A549 (cell line): Measurements from ENCODE around the gene MYADM. TPM values are rescaled to one million over a fixed set of nuclear protein-coding genes. Genes with fewer than 3 reads are reported as not detected.
A peak's percentile ranks its signal among the peaks of the same experiment; 100 is the strongest.

Source experiments
- ATAC-seq, 2 experiments: fragments of 200-7000 bp in 1 of 2; fragments of >200 bp in 1 of 2; cut with Nextera tagmentation in 1 of 2; cut with Tn5 transposase in 1 of 2; 3 replicates each; pipeline versions ENCODE4 v1.8.0 to v1.9.1; 2018 to 2020; ENCODE audit warnings: mild to moderate bottlenecking in 1 of 2, moderate library complexity in 1 of 2
- CTCF ChIA-PET: fragments of 300-600 bp; sonication (Branson Sonifier 250); formaldehyde crosslinking; extraction: SDS; loops from one replicate; lab custom pipeline; 2021; ENCODE audit warnings: antibody characterized with exemption, inconsistent platforms; lab: Yijun Ruan, JAX
- POLR2A ChIA-PET: fragments of 350-600 bp; formaldehyde crosslinking; extraction: SDS; loops from one replicate; lab custom pipeline; 2021; ENCODE audit warnings: antibody characterized with exemption, inconsistent platforms; lab: Yijun Ruan, JAX
- DNase-seq, 2 experiments: peaks; one replicate each; pipeline versions ENCODE4 v3.0.0 to v3.0.0-alpha.2; 2011 to 2016; ENCODE audit warnings: low read depth in 1 of 2, low spot score in 1 of 2
- FAIRE-seq: peaks from 2 replicates; lab custom pipeline; 2011; peaks lifted over from hg19 to GRCh38; lab: Jason Lieb, UNC
- H3K27ac ChIP-seq, 2 experiments: fragments of >200 bp; sonication (Bioruptor Twin); formaldehyde crosslinking; 3 replicates each; pipeline ENCODE4 v1.5.1; 2016 to 2017
- H3K4me1 ChIP-seq: fragments of >200 bp; sonication (Bioruptor Twin); formaldehyde crosslinking; 3 replicates; pipeline ENCODE4 v1.6.1; 2016
- H3K4me2 ChIP-seq: fragments of >200 bp; sonication (Bioruptor Twin); formaldehyde crosslinking; 3 replicates; pipeline ENCODE4 v1.6.1; 2016
- H3K4me3 ChIP-seq: fragments of >200 bp; sonication (Bioruptor Twin); formaldehyde crosslinking; 3 replicates; pipeline ENCODE4 v1.5.1; 2016
- H3K9me3 ChIP-seq: fragments of >200 bp; sonication (Bioruptor Twin); formaldehyde crosslinking; 3 replicates; pipeline ENCODE4 v1.6.1; 2016
- ATOH8 ChIP-seq: fragments of 250-450 bp; sonication (Bioruptor Pico); IDR thresholded peaks from 2 replicates; pipeline ENCODE4 v1.5.0; 2020; ENCODE audit warnings: low read depth, mild to moderate bottlenecking, moderate library complexity
- BHLHE40 ChIP-seq: IDR thresholded peaks from 2 replicates; pipeline ENCODE4 v1.6.1; 2012; ENCODE audit warnings: low read depth, low read length, inconsistent platforms
- CHD2 ChIP-seq: fragments of 150-350 bp; IDR thresholded peaks from 2 replicates; pipeline ENCODE4 v1.6.1; 2014; ENCODE audit warnings: low read length; ENCODE audit not compliant: partially characterized antibody
- CHD4 ChIP-seq: fragments of 200-600 bp; sonication (generic); IDR thresholded peaks from 2 replicates; pipeline ENCODE4 v1.6.1; 2016; ENCODE audit warnings: antibody characterized with exemption, mild to moderate bottlenecking, borderline replicate concordance
- E2F6 ChIP-seq: IDR thresholded peaks from 2 replicates; pipeline ENCODE4 v1.6.1; 2012; ENCODE audit warnings: low read depth, borderline replicate concordance
- EHF ChIP-seq: fragments of 250-450 bp; sonication (Bioruptor Pico); IDR thresholded peaks from 2 replicates; pipeline ENCODE4 v1.5.0; 2020; ENCODE audit warnings: mild to moderate bottlenecking
- EHMT2 ChIP-seq: fragments of 200-600 bp; sonication (generic); IDR thresholded peaks from 2 replicates; pipeline ENCODE4 v1.6.1; 2016; ENCODE audit warnings: antibody characterized with exemption, low read depth, mild to moderate bottlenecking, moderate library complexity
- EP300 ChIP-seq, 2 experiments: fragments of >200 bp; sonication (Bioruptor Twin); formaldehyde crosslinking; IDR thresholded peaks; 2 replicates in 1 of 2; 3 replicates in 1 of 2; pipeline ENCODE4 v1.6.1; 2016 to 2017
- ESRRA ChIP-seq: fragments of 150-350 bp; IDR thresholded peaks from 2 replicates; pipeline ENCODE4 v1.6.1; 2014; ENCODE audit warnings: mild to moderate bottlenecking, low read length, borderline replicate concordance
- HDAC2 ChIP-seq: fragments of 200-600 bp; sonication (generic); IDR thresholded peaks from 2 replicates; pipeline ENCODE4 v1.6.1; 2016
- HOXA7 ChIP-seq: fragments of 250-450 bp; sonication (Bioruptor Pico); IDR thresholded peaks from 2 replicates; pipeline ENCODE4 v1.5.0; 2020; ENCODE audit warnings: mild to moderate bottlenecking, moderate library complexity
- HOXB13 ChIP-seq: fragments of 250-450 bp; sonication (Bioruptor Pico); IDR thresholded peaks from 2 replicates; pipeline ENCODE4 v1.5.0; 2020; ENCODE audit warnings: low read depth, mild to moderate bottlenecking, moderate library complexity
- HOXB5 ChIP-seq: fragments of 250-450 bp; sonication (Bioruptor Pico); IDR thresholded peaks from 2 replicates; pipeline ENCODE4 v1.5.0; 2020; ENCODE audit warnings: mild to moderate bottlenecking, moderate library complexity
- JUN ChIP-seq, 2 experiments: fragments of >200 bp; sonication (Bioruptor Twin); formaldehyde crosslinking; IDR thresholded peaks; 2 replicates in 1 of 2; 3 replicates in 1 of 2; pipeline ENCODE4 v1.6.1; 2016 to 2017
- JUNB ChIP-seq: fragments of >200 bp; sonication (Bioruptor Twin); formaldehyde crosslinking; IDR thresholded peaks from 2 replicates; pipeline ENCODE4 v1.6.1; 2016
- KDM1A ChIP-seq: fragments of 200-600 bp; sonication (generic); IDR thresholded peaks from 2 replicates; pipeline ENCODE4 v1.6.1; 2016; ENCODE audit warnings: low read depth, mild to moderate bottlenecking
- KDM5A ChIP-seq: fragments of 200-600 bp; sonication (generic); IDR thresholded peaks from 2 replicates; pipeline ENCODE4 v1.6.1; 2016; ENCODE audit warnings: antibody characterized with exemption, mild to moderate bottlenecking
- MAFK ChIP-seq: fragments of 450-650 bp; IDR thresholded peaks from 2 replicates; pipeline ENCODE4 v1.6.1; 2014; ENCODE audit not compliant: partially characterized antibody
- MAX ChIP-seq: IDR thresholded peaks from 2 replicates; pipeline ENCODE4 v1.6.1; 2012
- MYC ChIP-seq: IDR thresholded peaks from 2 replicates; pipeline ENCODE4 v1.6.1; 2012; ENCODE audit warnings: mild to moderate bottlenecking, inconsistent platforms, low read length, improper control_type of control experiment, borderline replicate concordance
- POLR2A ChIP-seq: IDR thresholded peaks from 2 replicates; pipeline ENCODE4 v1.6.1; 2012; ENCODE audit warnings: mild to moderate bottlenecking, low read length
- POLR2AphosphoS2 ChIP-seq: conservative IDR thresholded peaks from 2 replicates; pipeline ENCODE4 v1.6.1; 2012; ENCODE audit warnings: low read length, improper control_type of control experiment, inconsistent platforms
- RARB ChIP-seq: fragments of 250-450 bp; sonication (Bioruptor Pico); IDR thresholded peaks from 2 replicates; pipeline ENCODE4 v1.8.0; 2021; ENCODE audit warnings: mild to moderate bottlenecking, moderate library complexity
- RFX5 ChIP-seq: fragments of 450-650 bp; IDR thresholded peaks from 2 replicates; pipeline ENCODE4 v1.7.1; 2014; ENCODE audit warnings: antibody characterized with exemption, mild to moderate bottlenecking, moderate library complexity
- SREBF2 ChIP-seq: fragments of 450-650 bp; IDR thresholded peaks from 2 replicates; pipeline ENCODE4 v1.6.1; 2014; ENCODE audit warnings: mild to moderate bottlenecking, moderate library complexity
- TP53 ChIP-seq: fragments of 250-450 bp; sonication (Bioruptor Pico); IDR thresholded peaks from 2 replicates; pipeline ENCODE4 v1.5.0; 2021; ENCODE audit warnings: mild to moderate bottlenecking, moderate library complexity
- ZC3H11A ChIP-seq: fragments of 450-650 bp; IDR thresholded peaks from 2 replicates; pipeline ENCODE4 v1.6.1; 2014; ENCODE audit warnings: antibody characterized with exemption, mild to moderate bottlenecking
- ZSCAN20 ChIP-seq: fragments of 250-450 bp; sonication (Bioruptor Pico); IDR thresholded peaks from 2 replicates; pipeline ENCODE4 v1.8.0; 2022; ENCODE audit warnings: mild to moderate bottlenecking, moderate library complexity
- WGBS: methylation state at CpG from one replicate; pipeline ENCODE4 v1.1.6; 2017; ENCODE audit errors: missing lambda C conversion rate; 5-methylcytosine and 5-hydroxymethylcytosine counted together
- polyA plus RNA-seq, 4 experiments: library from polyadenylated mRNA; depleted of rRNA in 3 of 4; stranded (reverse); fragments of >200 nt; fragmentation: RNase III in 1 of 4; extraction: RNeasy Plus Mini Kit Qiagen cat#74134 plus additional on column Dnase treatment in 1 of 4; gene quantifications; 2 replicates in 3 of 4; 3 replicates in 1 of 4; pipeline ENCODE4 v1.2.3, GENCODE V29; 2011 to 2017
- TF ChIP-seq, protein P1 (sequence below): fragments of 450-650 bp; IDR thresholded peaks from 2 replicates; pipeline ENCODE4 v1.6.1; 2014; ENCODE audit warnings: antibody characterized with exemption
- TF ChIP-seq, protein P2 (sequence below): fragments of >200 bp; sonication (Bioruptor Twin); formaldehyde crosslinking; IDR thresholded peaks from 3 replicates; pipeline ENCODE4 v1.5.1; 2016
- TF ChIP-seq, protein P3 (sequence below): fragments of >200 bp; sonication (Bioruptor Twin); formaldehyde crosslinking; IDR thresholded peaks from 2 replicates; pipeline ENCODE4 v1.6.1; 2016

Gene MYADM
- polyA plus RNA-seq, 2 of the 4 experiments (the other 2 are of a cell fraction), result 37.7 to 90.7 TPM

- Histone ChIP-seq H3K4me1 (no peaks in the 10 kb centered on the region), H3K27ac (no peak within 1 kb of the TSS), H3K4me2 (no peak within 1 kb of the TSS), H3K4me3 (no peak within 1 kb of the TSS), H3K9me3 (no peaks in the 10 kb centered on the region)
- 77% methylated on average over 13 of the region's 14 CpGs for WGBS
- DNase-seq, result no peak
- peak in 1 of 2 experiments; percentile 37; a peak in 3 of 6 replicates for ATAC-seq
- ChIA-PET CTCF (interaction anchor here (0.6 to 6.5 kb wide), 2 partner anchors 15 to 567 kb away, joined by 5 to 47 read pairs; no protein-coding TSS in a partner anchor), POLR2A (no interaction called here)
- FAIRE-seq, result no peak
- TF ChIP-seq POLR2AphosphoS2 (no peak), E2F6 (no peak), TP53 (no peak), HOXB5 (no peak), HOXB13 (CRISPR knock-in tag) (no peak), ZSCAN20 (CRISPR knock-in tag) (no peak), RARB (no peak), RFX5 (no peak), EHMT2 (no peak), MAX (no peak), JUNB (no peak), POLR2A (no peak), ATOH8 (CRISPR knock-in tag) (no peak), ESRRA (no peak)
- TF ChIP-seq, protein P1, sequence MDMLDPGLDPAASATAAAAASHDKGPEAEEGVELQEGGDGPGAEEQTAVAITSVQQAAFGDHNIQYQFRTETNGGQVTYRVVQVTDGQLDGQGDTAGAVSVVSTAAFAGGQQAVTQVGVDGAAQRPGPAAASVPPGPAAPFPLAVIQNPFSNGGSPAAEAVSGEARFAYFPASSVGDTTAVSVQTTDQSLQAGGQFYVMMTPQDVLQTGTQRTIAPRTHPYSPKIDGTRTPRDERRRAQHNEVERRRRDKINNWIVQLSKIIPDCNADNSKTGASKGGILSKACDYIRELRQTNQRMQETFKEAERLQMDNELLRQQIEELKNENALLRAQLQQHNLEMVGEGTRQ, result no peak
- TF ChIP-seq, all 56 proteins: peak for 0
Observed at GRCh38 chr19:53824134-53824611, 43.5 kb upstream of the MYADM start, which contains the start of gene NLRP12. NLRP12 (minus strand) TSS chr19:53824314; CDS start chr19:53824174, 140 bp downstream.

GRCh38 chr19:53826876-53827275 is 40.8 kb upstream of the MYADM start:
- TF ChIP-seq EP300 (IDR thresholded peaks at IDR 0.05), result no peak
- TF ChIP-seq JUN (IDR thresholded peaks at IDR 0.05), result no peak
- no peak for TF ChIP-seq POLR2A
- TF ChIP-seq HOXA7 (CRISPR knock-in tag), result no peak
- no peak for TF ChIP-seq KDM5A
- TF ChIP-seq, protein P2, sequence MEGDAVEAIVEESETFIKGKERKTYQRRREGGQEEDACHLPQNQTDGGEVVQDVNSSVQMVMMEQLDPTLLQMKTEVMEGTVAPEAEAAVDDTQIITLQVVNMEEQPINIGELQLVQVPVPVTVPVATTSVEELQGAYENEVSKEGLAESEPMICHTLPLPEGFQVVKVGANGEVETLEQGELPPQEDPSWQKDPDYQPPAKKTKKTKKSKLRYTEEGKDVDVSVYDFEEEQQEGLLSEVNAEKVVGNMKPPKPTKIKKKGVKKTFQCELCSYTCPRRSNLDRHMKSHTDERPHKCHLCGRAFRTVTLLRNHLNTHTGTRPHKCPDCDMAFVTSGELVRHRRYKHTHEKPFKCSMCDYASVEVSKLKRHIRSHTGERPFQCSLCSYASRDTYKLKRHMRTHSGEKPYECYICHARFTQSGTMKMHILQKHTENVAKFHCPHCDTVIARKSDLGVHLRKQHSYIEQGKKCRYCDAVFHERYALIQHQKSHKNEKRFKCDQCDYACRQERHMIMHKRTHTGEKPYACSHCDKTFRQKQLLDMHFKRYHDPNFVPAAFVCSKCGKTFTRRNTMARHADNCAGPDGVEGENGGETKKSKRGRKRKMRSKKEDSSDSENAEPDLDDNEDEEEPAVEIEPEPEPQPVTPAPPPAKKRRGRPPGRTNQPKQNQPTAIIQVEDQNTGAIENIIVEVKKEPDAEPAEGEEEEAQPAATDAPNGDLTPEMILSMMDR, result no peak
- Histone ChIP-seq H3K4me2 (no peak overlapping the region), H3K9me3 (no peaks in the 10 kb centered on the region), H3K4me1 (no peaks in the 10 kb centered on the region), H3K4me3 (no peak overlapping the region), H3K27ac (no peak overlapping the region)
- DNase-seq, result no peak
- WGBS, result 90% methylated on average over 7 of the region's 7 CpGs
- FAIRE-seq, result no peak
- ATAC-seq, result no peak
- CTCF ChIA-PET, result interaction anchor here (0.5 to 1.3 kb wide), 5 partner anchors 17 to 102 kb away, joined by 3 to 6 read pairs (median 3); no protein-coding TSS in a partner anchor
- POLR2A ChIA-PET, result no interaction called here

DNA sequence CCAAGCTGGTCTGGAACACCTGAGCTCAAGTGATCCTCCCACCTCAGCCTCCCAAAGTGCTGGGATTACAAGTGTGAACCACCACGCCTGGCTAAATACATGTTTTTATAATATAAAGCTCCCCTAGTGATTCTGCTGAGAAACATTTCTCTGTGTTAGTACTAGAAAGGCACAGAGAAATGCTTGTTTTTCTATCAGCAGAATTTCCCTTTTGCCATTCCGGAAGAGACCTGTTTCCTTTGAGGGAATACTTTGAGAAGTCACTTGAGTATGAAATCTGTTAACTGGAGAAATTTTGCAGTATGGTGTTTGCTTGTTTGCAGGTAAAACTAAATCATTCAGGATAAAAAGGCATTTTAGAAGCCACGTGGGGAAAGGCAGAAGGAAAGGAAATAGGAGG is 39.2 kb upstream of the MYADM start:
- ATAC-seq (no peak), DNase-seq (no peak), FAIRE-seq (no peak)
- 70% methylated on average over 3 of the region's 3 CpGs for WGBS
- CTCF ChIA-PET, result interaction anchor here (1.1 kb wide), 1 partner anchor 16 kb away, joined by 4 read pairs; no protein-coding TSS in a partner anchor
- no peaks in the 10 kb centered on the region for H3K9me3 ChIP-seq
- POLR2A ChIA-PET, result no interaction called here
- H3K4me3 ChIP-seq, result no peak overlapping the region
- no peak overlapping the region for H3K4me2 ChIP-seq
- H3K4me1 ChIP-seq, result no peaks in the 10 kb centered on the region
- no peak overlapping the region for H3K27ac ChIP-seq
- TF ChIP-seq RARB (no peak), SREBF2 (no peak), CHD2 (no peak), ZSCAN20 (CRISPR knock-in tag) (no peak), MAFK (no peak), JUN (IDR thresholded peaks at IDR 0.05) (no peak), MAX (no peak), CHD4 (no peak), RFX5 (no peak), KDM5A (no peak), ZC3H11A (no peak), EHF (CRISPR knock-in tag) (no peak), KDM1A (no peak), BHLHE40 (no peak), MYC (no peak), HDAC2 (no peak)
- TF ChIP-seq, protein P1, result no peak
- TF ChIP-seq, protein P3, sequence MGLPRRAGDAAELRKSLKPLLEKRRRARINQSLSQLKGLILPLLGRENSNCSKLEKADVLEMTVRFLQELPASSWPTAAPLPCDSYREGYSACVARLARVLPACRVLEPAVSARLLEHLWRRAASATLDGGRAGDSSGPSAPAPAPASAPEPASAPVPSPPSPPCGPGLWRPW, result no peak
